ENCODE data around the gene PKD1L1.
"Not testable (repeated sequence)": the region's sequence is repeated elsewhere in the genome, so short reads cannot be mapped to it uniquely, and the experiment has no call there.

Gene PKD1L1, protein sequence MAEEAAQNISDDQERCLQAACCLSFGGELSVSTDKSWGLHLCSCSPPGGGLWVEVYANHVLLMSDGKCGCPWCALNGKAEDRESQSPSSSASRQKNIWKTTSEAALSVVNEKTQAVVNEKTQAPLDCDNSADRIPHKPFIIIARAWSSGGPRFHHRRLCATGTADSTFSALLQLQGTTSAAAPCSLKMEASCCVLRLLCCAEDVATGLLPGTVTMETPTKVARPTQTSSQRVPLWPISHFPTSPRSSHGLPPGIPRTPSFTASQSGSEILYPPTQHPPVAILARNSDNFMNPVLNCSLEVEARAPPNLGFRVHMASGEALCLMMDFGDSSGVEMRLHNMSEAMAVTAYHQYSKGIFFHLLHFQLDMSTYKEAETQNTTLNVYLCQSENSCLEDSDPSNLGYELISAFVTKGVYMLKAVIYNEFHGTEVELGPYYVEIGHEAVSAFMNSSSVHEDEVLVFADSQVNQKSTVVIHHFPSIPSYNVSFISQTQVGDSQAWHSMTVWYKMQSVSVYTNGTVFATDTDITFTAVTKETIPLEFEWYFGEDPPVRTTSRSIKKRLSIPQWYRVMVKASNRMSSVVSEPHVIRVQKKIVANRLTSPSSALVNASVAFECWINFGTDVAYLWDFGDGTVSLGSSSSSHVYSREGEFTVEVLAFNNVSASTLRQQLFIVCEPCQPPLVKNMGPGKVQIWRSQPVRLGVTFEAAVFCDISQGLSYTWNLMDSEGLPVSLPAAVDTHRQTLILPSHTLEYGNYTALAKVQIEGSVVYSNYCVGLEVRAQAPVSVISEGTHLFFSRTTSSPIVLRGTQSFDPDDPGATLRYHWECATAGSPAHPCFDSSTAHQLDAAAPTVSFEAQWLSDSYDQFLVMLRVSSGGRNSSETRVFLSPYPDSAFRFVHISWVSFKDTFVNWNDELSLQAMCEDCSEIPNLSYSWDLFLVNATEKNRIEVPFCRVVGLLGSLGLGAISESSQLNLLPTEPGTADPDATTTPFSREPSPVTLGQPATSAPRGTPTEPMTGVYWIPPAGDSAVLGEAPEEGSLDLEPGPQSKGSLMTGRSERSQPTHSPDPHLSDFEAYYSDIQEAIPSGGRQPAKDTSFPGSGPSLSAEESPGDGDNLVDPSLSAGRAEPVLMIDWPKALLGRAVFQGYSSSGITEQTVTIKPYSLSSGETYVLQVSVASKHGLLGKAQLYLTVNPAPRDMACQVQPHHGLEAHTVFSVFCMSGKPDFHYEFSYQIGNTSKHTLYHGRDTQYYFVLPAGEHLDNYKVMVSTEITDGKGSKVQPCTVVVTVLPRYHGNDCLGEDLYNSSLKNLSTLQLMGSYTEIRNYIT (N-terminal part only)

GRCh38 chr7:47948141-47948790, at the start of gene PKD1L1:
Gene PKD1L1, minus strand, starts transcription at chr7:47948466. Its CDS starts 26 bp downstream, at chr7:47948440.
- H3K9me3 Mint-ChIP-seq, result no peaks in the 10 kb centered on the region
- no peaks in the 10 kb centered on the region for H3K4me1 Mint-ChIP-seq
- no peak for ATAC-seq
- no peak within 1 kb of the TSS for H3K27ac Mint-ChIP-seq
- H3K4me3 Mint-ChIP-seq, result no peak within 1 kb of the TSS
- H3K27me3 Mint-ChIP-seq, result no peaks in the 10 kb centered on the region
- no peaks in the 10 kb centered on the region for H3K36me3 Mint-ChIP-seq

- no peaks in the 10 kb centered on the region for H3K27me3 Mint-ChIP-seq
- H3K9me3 Mint-ChIP-seq, result peaks cover 7% of the 10 kb centered on the region
Measured at GRCh38 chr7:47992446-47992845, 44.2 kb upstream of the PKD1L1 start.

DNA sequence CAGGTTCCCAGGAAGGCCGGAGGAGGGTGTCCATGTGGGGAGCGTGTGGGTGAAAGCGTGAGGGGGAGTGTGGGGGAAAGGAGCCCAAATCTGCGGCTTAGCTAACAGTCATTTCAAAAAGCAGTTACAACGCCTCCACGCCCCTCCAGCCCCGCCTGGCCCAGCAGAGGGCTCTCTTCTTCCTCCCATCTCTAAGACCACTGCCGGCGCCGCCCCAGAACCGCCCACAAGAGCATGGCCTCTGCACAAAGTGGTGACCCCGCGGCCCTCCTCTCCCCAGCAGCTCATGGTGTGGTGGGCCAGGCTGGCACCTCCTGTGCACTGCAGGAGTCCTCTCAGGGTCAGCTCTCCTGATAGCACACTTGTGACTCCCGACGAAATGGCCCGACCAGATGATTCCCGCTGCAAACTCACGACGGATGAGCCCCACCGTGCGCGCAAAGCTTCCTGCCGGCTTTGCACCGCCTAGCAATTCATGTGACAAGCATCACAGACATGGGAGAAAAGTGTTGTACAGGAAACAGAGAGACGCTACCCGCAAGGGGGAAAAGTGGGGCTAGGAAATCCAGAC, 43.6 kb upstream of the PKD1L1 start:
- Mint-ChIP-seq H3K4me1 (peaks cover 17% of the 10 kb centered on the region), H3K27me3 (no peaks in the 10 kb centered on the region), H3K4me3 (peak overlapping the region; percentile 85), H3K27ac (peak overlapping the region; percentile 75), H3K9me3 (peaks cover 7% of the 10 kb centered on the region), H3K36me3 (no peaks in the 10 kb centered on the region)
- peak; percentile 99 for ATAC-seq

More at GRCh38 chr7:47992446-47992845, 44.2 kb upstream of the PKD1L1 start:
- H3K27ac Mint-ChIP-seq, result peak overlapping the region; percentile 75
- no peaks in the 10 kb centered on the region for H3K36me3 Mint-ChIP-seq
- ATAC-seq, result no peak
- H3K4me3 Mint-ChIP-seq, result peak overlapping the region; percentile 85
- peaks cover 17% of the 10 kb centered on the region for H3K4me1 Mint-ChIP-seq

DNA sequence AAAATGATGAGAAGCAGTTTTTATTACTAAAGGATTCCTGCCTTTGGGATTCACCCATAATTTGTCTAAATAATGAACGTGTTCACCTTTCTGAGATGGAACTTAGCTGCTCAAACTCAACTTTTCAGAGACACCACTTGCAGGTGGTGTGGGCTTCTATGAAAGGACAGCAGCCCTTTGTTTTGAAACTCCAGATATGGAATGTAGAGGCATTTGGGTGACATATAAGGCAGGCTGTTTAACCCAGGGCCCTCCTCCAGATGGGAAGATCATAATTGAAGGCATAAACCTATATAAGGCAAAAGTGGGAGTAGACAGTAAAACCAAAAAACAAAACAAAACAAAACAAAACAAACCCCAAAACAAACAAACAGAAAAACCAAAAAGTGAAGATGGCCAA, 43.0 kb upstream of the PKD1L1 start:
- H3K27me3 Mint-ChIP-seq, result no peaks in the 10 kb centered on the region
- no peaks in the 10 kb centered on the region for H3K36me3 Mint-ChIP-seq
- peaks cover 7% of the 10 kb centered on the region for H3K9me3 Mint-ChIP-seq
- peak overlapping the region; percentile 75 for H3K27ac Mint-ChIP-seq
- no peak for ATAC-seq
- H3K4me1 Mint-ChIP-seq, result peaks cover 17% of the 10 kb centered on the region
- peak overlapping the region; percentile 85 for H3K4me3 Mint-ChIP-seq

- H3K4me3 Mint-ChIP-seq, result no peak overlapping the region
- peaks cover 17% of the 10 kb centered on the region for H3K4me1 Mint-ChIP-seq
- no peaks in the 10 kb centered on the region for H3K27me3 Mint-ChIP-seq
- H3K9me3 Mint-ChIP-seq, result peaks cover 7% of the 10 kb centered on the region
- ATAC-seq, result no peak
- H3K27ac Mint-ChIP-seq, result no peak overlapping the region
- no peaks in the 10 kb centered on the region for H3K36me3 Mint-ChIP-seq
Measured at GRCh38 chr7:47990592-47990991, 42.3 kb upstream of the PKD1L1 start.

- H3K4me1 Mint-ChIP-seq, result peaks cover 17% of the 10 kb centered on the region
- H3K27me3 Mint-ChIP-seq, H3K4me3 Mint-ChIP-seq, H3K9me3 Mint-ChIP-seq, H3K36me3 Mint-ChIP-seq, H3K27ac Mint-ChIP-seq, ATAC-seq: not testable (repeated sequence)
Measured at GRCh38 chr7:47989607-47990400, 41.5 kb upstream of the PKD1L1 start.

DNA sequence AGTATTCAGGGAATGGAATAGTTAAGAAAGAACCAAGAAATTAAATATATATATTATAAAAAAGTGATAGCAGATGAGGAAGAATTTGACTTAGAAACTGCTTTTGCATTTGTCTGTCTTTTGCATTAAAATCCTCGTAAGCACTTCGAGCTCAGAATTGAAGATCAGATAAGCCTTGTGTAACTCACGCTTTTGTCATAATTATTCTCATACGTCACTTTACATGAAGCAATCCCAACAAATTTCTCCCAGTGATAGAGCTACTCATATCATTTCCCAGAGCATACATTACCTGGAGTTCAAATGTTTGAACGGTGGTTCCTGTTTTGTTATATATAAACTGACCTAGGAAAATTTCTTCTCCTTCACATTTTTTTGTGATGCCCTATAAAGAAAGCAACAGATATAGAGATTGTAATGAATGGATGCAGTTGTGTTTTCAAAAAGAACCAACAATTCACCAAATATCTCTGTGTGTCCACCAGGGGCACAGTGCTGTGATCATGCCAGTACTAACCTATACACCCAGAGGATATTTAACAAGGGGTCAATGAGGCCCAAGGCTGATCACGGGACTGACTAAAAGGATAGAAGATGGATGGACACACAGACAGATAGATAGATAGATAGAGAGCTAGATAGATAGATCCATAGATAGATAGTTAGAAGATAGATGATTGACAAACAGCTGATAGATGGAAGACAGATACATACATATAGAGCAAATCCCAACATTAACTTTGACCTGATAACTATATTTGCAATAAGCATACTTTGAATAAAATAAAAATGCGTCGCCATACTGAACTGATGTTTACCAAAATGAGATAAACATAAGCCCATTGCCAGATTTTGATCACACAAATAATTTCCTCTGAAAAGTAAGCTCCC, 40.5 kb upstream of the PKD1L1 start:
- Mint-ChIP-seq H3K9me3 (no peaks in the 10 kb centered on the region), H3K4me3 (no peak overlapping the region)
- ATAC-seq, result no peak

GRCh38 chr7:47982610-47983009, 34.3 kb upstream of the PKD1L1 start:
- H3K4me3 Mint-ChIP-seq, result no peak overlapping the region
- ATAC-seq, result no peak

More for the DNA sequence above, 40.5 kb upstream of the PKD1L1 start:
- H3K4me1 Mint-ChIP-seq, result peaks cover 17% of the 10 kb centered on the region
- H3K27me3 Mint-ChIP-seq, result no peaks in the 10 kb centered on the region
- H3K27ac Mint-ChIP-seq, result no peak overlapping the region
- H3K36me3 Mint-ChIP-seq, result no peaks in the 10 kb centered on the region

GRCh38 chr7:47980648-47981047, 32.4 kb upstream of the PKD1L1 start:
- H3K9me3 Mint-ChIP-seq, H3K27me3 Mint-ChIP-seq, H3K4me3 Mint-ChIP-seq, H3K27ac Mint-ChIP-seq, ATAC-seq: not testable (repeated sequence)
- peaks cover 30% of the 10 kb centered on the region for H3K4me1 Mint-ChIP-seq
- H3K36me3 Mint-ChIP-seq, result peaks cover 19% of the 10 kb centered on the region

More at GRCh38 chr7:47982610-47983009, 34.3 kb upstream of the PKD1L1 start:
- Mint-ChIP-seq H3K36me3 (peaks cover 9% of the 10 kb centered on the region), H3K4me1 (peaks cover 21% of the 10 kb centered on the region), H3K9me3 (no peaks in the 10 kb centered on the region), H3K27me3 (no peaks in the 10 kb centered on the region), H3K27ac (peak overlapping the region; percentile 4)

GRCh38 chr7:47979832-47980181, 31.5 kb upstream of the PKD1L1 start:
- peak overlapping the region; percentile 88 for H3K4me3 Mint-ChIP-seq
- peak overlapping the region; percentile 94 for H3K27ac Mint-ChIP-seq
- H3K36me3 Mint-ChIP-seq, result peaks cover 23% of the 10 kb centered on the region
- no peaks in the 10 kb centered on the region for H3K9me3 Mint-ChIP-seq
- no peak for ATAC-seq
- peaks cover 32% of the 10 kb centered on the region for H3K4me1 Mint-ChIP-seq
- no peaks in the 10 kb centered on the region for H3K27me3 Mint-ChIP-seq

- H3K4me3 Mint-ChIP-seq, result peak within 1 kb of the TSS; percentile 88
- peaks cover 38% of the 10 kb centered on the region for H3K4me1 Mint-ChIP-seq
- no peaks in the 10 kb centered on the region for H3K27me3 Mint-ChIP-seq
- ATAC-seq, result peak; percentile 99
- peak within 1 kb of the TSS; percentile 94 for H3K27ac Mint-ChIP-seq
- H3K36me3 Mint-ChIP-seq, result peaks cover 28% of the 10 kb centered on the region
- H3K9me3 Mint-ChIP-seq, result no peaks in the 10 kb centered on the region
Measured at GRCh38 chr7:47979145-47979831, 31.0 kb upstream of the PKD1L1 start, which contains the start of gene HUS1. Gene HUS1, minus strand, starts transcription at chr7:47979615. Its CDS starts 96 bp downstream, at chr7:47979519.

DNA sequence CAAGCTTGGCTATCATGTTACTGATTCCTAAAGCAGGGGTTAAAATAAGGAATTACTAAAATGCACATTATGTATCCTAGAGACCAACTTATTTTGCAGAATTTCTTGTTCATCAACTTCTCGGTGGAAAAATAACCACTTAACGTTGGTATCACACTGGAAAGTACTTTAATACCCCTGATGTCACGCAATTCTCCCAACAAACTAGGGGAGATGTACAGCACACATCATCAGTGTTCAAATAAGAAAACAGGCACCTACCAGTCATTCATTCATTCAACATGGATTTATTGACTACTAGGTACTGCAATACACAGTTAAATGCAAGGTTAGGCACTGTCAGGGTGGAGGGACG, 30.5 kb upstream of the PKD1L1 start:
- H3K27me3 Mint-ChIP-seq, result no peaks in the 10 kb centered on the region
- no peak for ATAC-seq
- H3K36me3 Mint-ChIP-seq, result peaks cover 33% of the 10 kb centered on the region
- H3K27ac Mint-ChIP-seq, result peak overlapping the region; percentile 94
- no peaks in the 10 kb centered on the region for H3K9me3 Mint-ChIP-seq
- peaks cover 43% of the 10 kb centered on the region for H3K4me1 Mint-ChIP-seq
- H3K4me3 Mint-ChIP-seq, result peak overlapping the region; percentile 88

Data from stimulated activated memory B cell treated with anti-CD40 and anti-IgM and Interleukin-4, amounts not matched to agents 10 μg/mL and 1 μg/mL and 100 μg/mL, for 72 hours (primary cell).